HG02981 (cell line): ENCODE results near the gene EFNA5.

Experiments
- ATAC-seq: cut with Tn5 transposase; IDR thresholded peaks from one replicate; pipeline ENCODE4 v1.9.1; 2021; ENCODE audit warnings: mild to moderate bottlenecking, moderate library complexity; ENCODE audit not compliant: unreplicated experiment

EFNA5 gene

GRCh38 chr5:107652408-107652807 is 18.3 kb downstream of the EFNA5 start:
- ATAC-seq, result no peak

GRCh38 chr5:107651325-107651724 is 19.4 kb downstream of the EFNA5 start:
- ATAC-seq, result no peak

GRCh38 chr5:107646418-107646817 is 24.3 kb downstream of the EFNA5 start:
- ATAC-seq, result no peak

GRCh38 chr5:107640568-107640967 is 30.2 kb downstream of the EFNA5 start:
- no peak for ATAC-seq

- ATAC-seq, result no peak
Measured at GRCh38 chr5:107639990-107640389, 30.7 kb downstream of the EFNA5 start.

- ATAC-seq, result no peak
Measured at GRCh38 chr5:107636555-107636954, 34.2 kb downstream of the EFNA5 start.

- no peak for ATAC-seq
Measured at GRCh38 chr5:107636068-107636467, 34.7 kb downstream of the EFNA5 start.

GRCh38 chr5:107634981-107635848 is 35.5 kb downstream of the EFNA5 start:
- no peak for ATAC-seq

- ATAC-seq, result no peak
Measured at GRCh38 chr5:107633171-107633901, 37.4 kb downstream of the EFNA5 start.

GRCh38 chr5:107631805-107632362 is 38.9 kb downstream of the EFNA5 start:
- no peak for ATAC-seq

- ATAC-seq, result no peak
Measured at GRCh38 chr5:107630184-107630583, 40.6 kb downstream of the EFNA5 start.

- no peak for ATAC-seq
Measured at GRCh38 chr5:107624235-107624634, 46.5 kb downstream of the EFNA5 start.

GRCh38 chr5:107621089-107621488 is 49.6 kb downstream of the EFNA5 start:
- no peak for ATAC-seq

GRCh38 chr5:107619781-107620180 is 51.0 kb downstream of the EFNA5 start:
- ATAC-seq, result no peak

GRCh38 chr5:107618242-107618641 is 52.5 kb downstream of the EFNA5 start:
- ATAC-seq, result no peak

- no peak for ATAC-seq
Measured at GRCh38 chr5:107617052-107617451, 53.7 kb downstream of the EFNA5 start.

- no peak for ATAC-seq
Measured at GRCh38 chr5:107616213-107616612, 54.5 kb downstream of the EFNA5 start.

- no peak for ATAC-seq
Measured at GRCh38 chr5:107615299-107615817, 55.4 kb downstream of the EFNA5 start.

- ATAC-seq, result no peak
Measured at GRCh38 chr5:107612541-107612940, 58.2 kb downstream of the EFNA5 start.

- no peak for ATAC-seq
Measured at GRCh38 chr5:107610798-107611197, 59.9 kb downstream of the EFNA5 start.

- ATAC-seq, result no peak
Measured at GRCh38 chr5:107607671-107608345, 62.9 kb downstream of the EFNA5 start.
